ENCODE measurements around the gene CD2BP2.
"Not testable (repeated sequence)": the region's sequence is repeated elsewhere in the genome, so short reads cannot be mapped to it uniquely, and the experiment has no call there.

CD2BP2 gene

DNA sequence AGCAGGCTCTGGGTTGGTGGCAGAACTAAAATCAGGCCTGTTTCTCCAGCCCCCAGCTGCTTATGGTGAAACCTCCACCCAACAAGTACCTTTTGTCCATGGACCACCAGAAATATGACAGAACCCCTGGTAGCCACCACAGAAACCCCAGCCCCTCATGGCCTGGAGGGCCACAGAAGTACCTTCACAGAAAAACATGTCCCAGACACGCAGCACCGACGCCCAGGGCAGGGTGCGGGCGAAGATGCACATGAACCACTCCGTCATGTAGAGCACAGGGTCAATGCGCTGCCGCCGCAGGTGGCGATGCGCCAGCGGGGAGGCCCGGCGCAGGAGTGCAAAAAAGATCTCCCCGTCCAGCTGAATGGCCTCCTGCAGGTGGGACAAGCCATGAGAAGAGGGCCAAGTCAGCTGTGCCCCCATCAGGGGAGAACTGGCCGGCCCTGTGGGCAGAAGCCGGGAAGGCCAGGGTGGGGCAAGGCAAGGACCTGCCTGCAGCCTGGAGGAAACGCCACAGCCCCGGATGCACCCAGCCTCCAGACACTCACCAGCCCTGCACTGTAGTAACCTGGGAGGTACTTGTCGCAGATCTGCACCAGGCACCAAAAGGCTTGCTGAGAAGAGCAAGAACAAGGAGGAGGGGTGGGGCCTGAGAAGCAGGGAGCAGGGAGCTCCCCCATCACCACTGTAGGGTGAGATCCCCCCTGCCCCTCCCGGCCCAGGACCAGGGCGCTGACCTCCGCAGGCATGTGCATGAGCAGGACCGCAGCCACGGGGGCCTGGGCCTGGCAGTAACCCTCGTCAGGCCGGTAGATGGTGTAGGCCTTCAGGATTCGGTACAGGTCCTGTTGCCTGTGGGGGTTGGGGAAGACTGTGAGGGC lies 4.1 kb upstream of the CD2BP2 start:
- no peak for DNase-seq (ENCODE audit: low spot score)

DNA sequence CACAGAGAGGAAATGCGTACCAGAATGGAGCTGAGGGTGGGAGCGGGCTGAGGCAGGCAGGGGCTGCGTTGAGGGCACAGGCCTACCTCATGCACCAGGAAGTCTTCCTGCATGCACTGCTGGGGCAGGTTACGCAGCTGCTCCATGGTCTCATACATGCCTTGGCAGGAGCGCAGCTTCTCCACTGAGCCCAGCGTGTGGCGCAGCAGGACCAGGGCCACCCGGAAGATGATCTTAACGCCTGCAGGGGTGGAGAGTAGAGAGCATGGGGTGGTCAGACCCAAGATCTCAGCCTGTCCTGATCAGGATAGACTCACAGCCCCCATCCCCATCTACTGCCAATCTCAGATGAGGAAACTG lies 3.4 kb upstream of the CD2BP2 start:
- DNase-seq (ENCODE audit: low spot score): no peak

DNA sequence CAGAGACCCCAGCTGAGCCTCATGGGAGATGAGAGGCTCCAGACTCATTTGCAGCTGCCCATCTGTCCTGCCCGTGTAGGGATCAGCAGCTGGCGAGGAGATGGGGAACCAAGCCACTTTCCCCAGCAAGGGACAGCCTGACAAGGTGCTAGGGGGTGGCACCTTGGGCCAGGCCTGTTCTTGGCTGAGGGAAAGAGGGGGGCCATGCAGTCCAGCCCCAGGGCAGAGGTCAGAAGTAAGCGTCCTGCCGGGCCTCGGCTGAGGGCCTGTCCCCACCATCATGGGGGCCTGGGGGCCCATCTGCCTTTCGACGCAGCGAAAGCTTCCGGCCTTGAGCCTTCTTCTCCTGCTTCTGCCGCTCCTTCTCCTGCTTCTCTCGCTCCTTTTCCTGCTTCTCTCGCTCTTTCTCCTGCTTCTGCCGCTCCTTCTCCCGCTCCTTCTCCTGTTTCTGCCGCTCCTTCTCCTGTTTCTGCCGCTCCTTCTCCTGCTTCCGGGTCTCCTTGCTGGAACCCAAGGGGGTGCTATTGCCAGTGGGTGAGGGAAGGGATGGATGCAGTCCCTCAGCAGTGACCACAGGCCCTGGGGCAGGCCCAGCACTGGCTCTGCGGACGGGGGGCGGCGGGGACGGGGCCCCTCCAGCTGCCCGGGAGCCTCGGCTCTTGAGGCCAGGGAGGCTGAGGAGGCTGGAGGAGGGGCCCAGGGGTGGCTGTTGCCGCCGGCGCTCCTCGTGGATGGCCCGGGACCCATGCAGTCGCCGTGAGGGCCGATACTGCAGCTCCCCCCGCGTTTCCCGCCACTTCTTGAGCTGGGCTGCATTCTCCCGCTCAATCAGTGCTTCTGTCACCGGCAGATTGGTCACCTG lies 2.8 kb upstream of the CD2BP2 start:
- DNase-seq (ENCODE audit: low spot score): no peak

DNA sequence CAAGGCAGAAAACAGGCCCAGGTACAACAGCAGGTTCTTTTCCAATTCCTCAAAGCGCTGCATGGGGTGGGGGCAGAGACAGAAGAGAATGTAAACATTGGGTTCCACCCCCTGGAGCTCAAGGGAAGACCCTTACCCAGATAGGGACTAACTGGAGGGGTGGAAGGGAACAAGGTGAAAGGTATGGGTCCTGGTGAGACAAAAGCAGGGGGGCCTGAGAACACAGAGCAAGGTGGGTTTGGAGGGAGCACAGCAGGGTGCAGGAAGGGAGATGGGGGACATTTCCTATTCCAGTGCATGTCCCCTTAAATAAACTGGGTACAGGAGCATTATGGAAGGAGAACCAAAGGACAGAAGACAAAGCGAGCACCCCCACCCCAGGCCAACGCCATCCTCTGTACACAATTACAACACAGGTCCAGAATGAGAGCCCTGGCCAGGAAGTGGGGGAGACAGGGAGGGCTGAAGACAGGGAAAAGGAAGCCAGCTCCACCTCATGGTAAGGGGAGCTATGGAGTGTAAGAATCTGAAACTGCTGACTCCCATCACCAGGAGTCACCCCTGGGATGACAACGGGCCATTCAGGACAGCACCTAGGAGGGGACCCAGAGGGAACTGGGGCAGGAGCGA lies 2.1 kb upstream of the CD2BP2 start:
- DNase-seq (ENCODE audit: low spot score): no peak

DNA sequence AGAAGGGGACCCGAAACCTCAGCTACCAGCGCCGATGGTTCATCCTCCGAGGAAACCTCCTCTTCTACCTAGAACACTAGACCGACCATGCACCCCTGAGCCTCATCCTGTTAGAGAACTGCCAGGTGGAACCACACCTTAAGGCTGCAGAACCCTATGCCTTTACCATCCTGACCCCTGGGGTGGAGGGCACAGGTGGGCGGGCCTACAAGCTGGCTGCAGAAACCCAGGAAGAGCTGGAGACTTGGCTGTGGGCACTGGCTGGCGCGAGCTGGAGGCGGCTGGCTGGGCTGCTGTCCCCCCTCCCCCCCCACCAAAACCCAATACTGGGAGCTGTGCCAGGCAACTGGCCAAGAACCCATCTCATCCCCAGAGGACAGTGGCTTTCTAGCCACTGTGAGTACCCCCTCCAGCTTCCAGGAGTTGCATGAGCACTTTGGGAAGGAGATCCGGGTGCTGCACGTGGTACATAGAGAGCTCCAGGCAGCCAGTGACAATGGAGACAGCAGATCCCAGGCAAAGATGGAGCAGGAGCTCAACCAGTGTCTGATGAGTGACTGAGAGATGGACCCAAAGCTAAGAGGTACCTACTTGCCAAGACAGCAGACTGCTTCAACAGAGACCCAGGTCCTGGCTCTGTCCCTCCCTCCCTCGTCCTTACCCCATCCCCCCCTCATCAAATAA lies 1.4 kb upstream of the CD2BP2 start:
- no peak for DNase-seq (ENCODE audit: low spot score)

DNA sequence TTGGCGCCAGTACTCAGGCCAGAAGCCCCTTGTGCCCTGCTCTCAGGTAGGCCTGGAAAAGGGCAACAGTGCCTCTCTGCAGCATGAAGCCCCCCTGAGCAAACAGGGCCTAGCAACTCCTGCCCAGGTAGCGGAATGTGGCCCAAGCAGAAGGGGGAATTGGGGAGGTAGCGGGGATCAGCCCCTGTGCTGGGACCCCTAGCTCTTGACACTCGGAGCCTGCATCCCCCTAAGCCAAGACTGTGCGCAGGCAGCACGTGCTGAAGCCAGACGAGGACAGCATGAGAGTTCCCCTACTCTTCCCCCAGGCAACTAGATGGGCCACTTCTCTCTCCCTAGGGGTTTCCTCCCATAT lies 823 bp upstream of the CD2BP2 start:
- DNase-seq (ENCODE audit: low spot score): no peak

DNA sequence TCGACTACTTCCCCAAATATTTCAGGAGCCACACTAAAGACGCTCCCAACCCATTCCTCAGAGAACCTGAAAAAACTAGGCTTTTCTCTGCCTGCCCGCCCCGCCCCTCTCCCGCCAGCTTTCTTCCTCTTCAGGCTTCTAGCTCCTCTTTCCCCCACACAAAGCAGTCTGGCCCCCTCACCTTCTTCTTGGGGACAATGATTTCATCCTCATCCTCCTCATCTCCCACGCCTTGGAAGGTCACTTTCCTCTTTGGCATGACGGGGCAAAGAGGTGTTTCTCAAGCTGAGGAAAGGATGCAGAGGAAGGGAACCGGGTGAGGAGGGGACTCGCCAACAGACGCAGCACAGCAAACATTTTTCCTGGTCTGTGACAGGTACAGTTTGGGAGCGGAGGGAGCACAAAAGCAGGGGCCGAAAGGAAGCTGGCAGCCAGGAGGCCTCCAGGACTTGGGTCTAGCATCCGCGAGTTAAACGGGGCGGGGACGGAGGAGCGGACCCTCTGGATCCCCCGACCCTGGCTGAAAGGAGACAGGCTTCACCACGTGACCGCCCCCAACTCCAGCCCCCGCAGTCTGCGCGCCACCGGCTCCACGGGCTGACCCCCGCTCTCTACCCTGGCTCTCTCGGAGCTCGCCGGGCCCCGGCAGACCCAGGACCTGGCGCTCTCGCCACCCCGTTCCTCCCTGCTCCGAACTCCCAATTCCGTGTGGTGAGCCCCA lies 525 bp downstream of the CD2BP2 start:
- no peak for DNase-seq (ENCODE audit: low spot score)

DNA sequence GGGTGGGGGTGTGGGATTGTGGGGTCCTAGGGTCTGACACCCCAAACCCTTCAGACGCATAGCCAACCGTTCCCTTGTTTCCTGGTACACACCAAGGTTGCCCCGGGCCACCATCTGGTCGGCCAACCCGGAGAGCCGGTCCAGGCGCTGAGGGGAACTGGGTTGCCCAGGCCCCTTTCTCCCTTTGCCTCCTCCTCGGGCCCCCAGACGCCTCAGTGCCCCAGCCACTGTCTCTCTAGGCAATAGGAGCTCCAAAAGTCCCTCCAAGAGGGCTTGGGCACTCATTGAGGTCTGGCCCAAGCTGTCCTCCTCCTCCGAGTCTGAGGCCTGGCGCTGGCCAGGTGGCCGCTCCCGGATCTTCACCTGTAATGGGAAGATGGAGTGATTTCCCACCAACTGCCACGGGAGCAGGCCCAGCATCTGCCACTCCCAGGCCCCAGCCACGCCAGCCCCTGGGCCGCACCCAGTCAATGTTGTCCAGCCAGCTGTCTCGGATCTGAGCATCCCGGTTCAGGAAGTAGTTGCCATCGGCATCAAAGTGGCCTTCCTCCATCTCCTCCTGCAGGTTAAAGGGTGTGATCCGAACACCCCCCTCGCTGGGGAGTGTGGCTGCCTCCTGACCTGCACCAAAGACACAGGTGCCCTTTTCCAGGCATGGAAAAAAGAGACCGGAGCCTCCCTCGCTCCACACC lies 1.5 kb downstream of the CD2BP2 start:
- no peak for DNase-seq (ENCODE audit: low spot score)

DNA sequence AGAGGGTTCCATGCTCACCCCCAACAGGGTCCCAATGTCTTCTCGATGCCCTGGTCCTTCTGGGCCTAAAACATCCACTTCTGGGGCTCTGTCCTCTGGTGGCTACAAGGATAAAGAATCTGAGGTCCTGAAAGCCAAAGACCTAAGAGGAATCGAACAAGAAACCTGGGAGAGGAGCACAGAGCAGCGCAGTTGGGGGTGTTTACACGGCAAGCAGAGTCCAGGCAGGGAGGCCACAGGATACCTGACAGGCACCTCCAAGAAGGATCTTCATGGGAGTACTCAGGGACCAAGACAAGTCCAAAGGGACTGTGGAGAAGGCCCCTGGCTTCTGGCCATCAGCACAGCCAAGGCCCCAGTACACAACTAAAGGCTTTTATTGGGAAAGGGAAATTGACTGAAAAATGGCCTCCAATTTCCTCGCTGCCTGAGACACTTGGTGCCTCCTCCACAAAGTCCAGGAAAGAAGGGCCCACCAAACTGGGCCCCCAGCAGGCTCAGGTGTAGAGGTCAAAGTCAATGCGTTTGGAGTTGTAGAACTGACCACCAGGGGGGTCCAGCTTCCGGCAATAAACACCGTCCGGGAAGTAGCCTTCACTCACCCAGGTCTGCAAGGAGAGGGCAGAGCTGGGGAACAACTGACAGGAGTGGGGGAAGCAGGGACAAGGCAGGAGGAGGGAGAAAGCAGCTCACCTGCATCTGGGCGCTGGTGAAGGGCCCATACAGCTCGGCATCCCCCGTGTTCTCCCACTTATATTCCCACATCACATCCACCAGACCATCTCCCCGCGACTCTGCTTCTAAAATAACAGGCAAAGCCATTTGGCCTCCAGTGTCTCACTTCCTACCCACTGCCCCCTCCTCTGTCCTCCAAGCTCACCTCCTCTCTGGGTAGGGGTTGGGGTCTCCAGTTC lies 2.4 kb downstream of the CD2BP2 start:
- no peak for DNase-seq (ENCODE audit: low spot score)

DNA sequence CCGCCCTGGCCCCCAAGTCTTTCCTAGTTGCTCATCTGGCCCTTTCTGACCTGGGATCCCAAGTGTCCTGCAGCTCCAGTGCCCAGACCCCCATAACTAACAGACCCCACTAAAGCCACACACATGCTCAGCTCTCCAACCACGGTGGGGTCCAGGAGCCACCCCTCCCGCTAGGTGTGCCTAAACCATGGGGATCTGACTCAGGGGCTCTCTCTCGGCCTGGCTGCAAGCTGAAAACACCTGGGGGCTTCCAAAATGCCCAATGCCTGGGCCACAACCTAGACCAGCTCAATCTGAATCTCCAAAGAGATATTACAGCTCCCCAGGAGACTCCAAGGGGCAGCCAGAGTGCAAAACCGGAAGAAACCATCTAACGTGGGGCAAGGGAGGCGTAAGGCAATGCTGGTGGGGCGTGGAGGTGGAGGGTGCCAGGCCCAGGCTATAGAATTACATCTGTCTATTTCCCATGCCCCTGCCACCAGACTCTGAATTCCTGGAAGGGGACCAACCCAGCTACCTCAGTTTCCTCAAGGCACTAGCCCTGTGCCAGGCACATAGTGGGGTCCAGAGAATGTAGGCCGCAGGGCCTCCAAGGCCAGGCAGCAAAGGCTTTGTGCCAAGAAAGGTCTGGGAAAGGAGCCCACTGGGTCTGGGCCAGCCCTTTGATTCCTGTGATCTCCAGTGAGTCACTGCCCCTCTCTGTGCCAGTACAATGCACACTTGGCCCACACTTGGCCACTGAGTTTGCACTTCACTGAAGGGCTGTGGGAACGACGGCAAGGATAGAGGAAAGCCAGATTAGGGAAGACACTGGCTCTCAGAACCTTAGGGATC lies 3.3 kb downstream of the CD2BP2 start:
- DNase-seq (ENCODE audit: low spot score): peak; percentile 62

DNA sequence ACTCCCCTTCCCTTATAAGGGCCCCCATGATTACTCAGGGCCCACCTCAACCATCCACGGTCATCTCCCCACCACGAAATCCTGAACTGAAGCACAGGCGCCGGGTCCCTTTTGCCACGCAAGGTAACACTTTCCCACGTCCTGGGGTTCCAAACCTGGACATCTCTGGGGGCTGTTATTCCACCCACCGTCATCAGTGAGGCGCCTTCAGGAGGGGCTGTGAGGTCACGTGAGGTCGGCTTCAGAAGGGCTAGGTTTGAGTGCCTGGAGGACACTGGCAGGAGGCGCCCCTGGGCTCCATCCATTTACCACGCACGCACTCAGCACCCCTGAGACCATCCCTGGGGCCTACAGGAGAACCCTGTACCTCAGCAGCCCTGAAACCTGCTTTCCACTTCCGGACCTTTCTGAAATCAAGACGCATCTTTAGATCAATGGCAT lies 4.1 kb downstream of the CD2BP2 start:
- no peak for DNase-seq (ENCODE audit: low spot score)

DNA sequence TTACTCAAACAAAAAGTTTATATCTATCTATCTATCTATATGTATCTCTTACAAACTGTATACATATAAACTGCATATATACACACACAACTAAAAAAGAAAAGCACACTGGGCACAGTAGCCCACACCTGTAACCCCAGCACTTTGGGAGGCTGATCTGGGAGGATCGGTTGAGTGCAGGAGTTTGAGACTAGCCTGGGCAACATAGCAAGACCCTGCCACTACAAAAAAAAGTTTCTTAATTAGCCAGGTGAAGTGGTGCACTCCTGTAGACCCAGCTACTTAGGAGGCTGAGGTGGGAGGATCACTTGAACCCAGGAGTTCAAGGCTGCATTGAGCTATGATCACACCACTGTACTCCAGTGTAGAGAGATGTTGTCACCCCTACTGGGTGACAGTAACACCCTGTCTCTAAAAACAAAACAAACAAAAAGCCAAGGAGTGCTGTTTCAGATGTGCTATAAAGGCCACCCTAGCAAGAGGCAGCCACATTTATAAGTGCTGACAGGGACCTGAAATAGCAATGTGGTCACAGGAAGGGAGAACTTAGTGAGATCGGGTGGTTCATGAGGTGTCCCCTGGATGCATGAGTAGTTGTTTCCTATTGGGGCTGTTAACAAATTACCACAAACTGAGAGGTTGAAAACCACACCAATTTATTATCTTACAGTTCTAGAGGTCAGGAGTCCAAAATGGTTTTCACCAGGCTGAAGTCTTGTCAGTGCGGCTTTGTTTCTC lies 4.8 kb downstream of the CD2BP2 start:
- DNase-seq (ENCODE audit: low spot score): no peak

DNA sequence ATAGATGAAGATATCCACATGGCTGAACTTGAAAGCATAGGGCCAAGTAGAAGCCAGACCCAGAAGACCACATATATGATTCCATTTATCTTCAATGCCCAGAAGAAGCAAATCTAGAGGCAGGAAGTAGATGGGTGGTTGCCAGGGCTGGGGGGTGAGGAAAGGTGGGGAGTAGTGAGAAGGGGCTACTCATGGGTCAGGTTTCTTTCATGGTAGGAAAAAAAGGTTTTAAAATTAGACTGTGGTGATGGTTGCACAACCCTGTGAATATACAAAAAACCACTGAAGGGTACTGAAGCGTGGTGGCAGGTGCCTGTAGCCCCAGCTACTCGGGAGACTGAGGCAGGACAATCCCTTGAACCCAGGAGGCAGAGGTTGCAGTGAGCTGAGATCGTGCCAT lies 5.4 kb downstream of the CD2BP2 start:
- DNase-seq (ENCODE audit: low spot score): no peak

DNA sequence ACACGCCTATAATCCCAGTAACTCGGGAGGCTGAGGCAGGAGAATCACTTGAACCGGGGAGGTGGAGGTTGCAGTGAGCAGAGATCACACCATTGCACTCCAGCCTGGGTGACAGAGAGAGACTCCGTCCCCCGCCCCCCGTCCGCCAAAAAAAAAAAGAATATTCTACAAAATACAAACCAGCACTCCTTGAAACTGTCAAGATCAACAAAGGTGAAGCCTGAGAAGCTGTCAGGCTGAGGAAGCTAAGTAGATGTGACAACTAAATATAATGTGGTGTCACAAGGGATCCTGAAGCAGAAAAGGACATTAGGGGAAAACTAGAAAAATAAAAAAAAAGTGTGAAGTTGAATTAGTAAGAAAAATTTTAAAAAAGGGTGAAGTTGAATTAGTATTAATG lies 6.2 kb downstream of the CD2BP2 start:
- no peak for DNase-seq (ENCODE audit: low spot score)

DNA sequence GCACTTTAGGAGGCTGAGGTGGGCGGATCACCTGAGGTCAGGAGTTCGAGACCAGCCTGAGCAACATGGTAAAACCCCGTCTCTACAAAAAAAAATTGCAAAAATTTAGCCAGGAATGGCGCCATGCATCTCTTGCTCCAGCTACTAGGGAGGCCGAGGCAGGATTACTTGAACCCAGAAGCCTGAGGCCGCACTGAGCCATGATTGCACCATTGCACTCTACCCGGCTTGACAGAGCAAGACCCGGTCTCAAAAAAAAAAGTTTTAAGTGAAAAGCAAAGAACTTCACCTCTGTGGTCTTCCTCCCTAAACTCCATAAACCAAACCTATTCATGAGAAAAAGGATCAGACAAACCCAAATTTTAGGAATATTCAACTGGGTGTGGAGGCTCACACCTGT lies 7.0 kb downstream of the CD2BP2 start:
- no peak for DNase-seq (ENCODE audit: low spot score)

DNA sequence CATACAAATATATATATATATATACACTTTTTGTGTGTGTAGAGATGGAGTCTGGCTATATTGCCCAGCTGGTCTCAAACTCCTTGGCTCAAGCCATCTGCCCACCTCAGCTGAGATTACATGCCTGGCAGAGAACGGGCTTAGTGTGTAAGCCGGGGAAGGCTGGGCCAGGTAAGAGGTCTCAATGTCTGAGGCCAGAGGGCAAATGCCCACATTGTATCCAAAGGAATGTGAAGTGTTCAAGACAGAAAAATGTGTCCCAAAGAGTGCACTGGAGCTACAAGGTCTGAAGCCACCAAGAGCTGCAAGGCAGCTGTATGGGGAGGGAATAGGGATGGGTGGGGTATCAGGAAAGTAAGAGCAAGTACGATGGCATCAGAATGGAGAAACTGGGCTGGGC lies 8.8 kb downstream of the CD2BP2 start:
- DNase-seq (ENCODE audit: low spot score): no peak

DNA sequence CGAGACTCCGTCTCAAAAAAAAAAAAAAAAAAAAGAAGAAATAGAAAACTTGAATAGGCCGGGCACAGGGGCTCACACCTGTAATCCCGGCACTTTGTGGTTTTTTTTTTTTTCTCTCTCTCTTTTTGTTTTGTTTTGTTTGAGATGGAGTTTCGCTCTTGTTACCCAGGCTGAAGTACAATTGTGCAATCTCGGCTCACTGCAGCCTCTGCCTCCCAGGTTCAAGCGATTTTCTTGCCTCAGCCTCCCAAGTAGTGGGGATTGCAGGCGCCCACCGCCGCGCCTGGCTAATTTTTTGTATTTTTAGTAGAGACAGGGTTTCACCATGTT lies 11.7 kb downstream of the CD2BP2 start:
- not testable (repeated sequence) for DNase-seq (ENCODE audit: low spot score)

DNA sequence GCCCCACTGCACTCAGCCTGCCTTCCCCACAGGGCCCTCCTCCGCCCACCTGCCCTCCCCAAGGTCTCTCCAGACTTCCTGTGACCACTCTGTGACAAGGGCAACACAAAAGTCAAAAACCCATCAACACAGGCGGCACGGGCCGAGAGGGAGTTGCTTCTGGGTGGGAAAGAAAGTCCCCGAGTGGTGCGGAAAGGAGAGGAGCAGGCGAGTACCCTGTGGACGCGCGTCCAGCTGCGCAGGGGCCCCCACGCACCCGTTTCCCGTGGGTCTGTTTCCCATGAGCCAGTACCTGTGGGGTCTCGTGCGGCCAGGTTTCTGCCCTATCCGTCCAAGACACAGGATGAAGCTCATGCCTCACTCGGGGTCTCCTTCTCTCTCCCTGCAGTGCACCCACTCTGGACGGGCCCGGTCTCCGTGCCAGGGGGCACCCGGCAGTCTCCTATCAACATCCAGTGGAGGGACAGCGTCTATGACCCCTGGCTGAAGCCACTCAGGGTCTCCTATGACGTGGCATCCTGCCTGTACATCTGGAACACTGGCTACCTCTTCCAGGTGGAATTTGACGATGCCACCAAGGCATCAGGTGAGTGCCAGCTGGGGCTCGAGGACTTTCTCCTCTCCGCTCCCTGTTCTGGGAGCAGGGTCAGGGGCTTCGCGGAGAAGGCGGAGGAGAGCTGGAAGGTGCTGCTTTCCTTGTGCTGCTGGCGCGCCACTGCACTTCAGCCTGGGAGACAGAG lies 12.2 kb downstream of the CD2BP2 start:
- DNase-seq (ENCODE audit: low spot score): no peak

Measured in COLO829 (cell line).